ENCODE results near the gene TMEM95.

The TMEM95 gene

GRCh38 chr17:7405350-7406234 lies 50.6 kb downstream of the TMEM95 start:
- DNase-seq = no peak

DNA sequence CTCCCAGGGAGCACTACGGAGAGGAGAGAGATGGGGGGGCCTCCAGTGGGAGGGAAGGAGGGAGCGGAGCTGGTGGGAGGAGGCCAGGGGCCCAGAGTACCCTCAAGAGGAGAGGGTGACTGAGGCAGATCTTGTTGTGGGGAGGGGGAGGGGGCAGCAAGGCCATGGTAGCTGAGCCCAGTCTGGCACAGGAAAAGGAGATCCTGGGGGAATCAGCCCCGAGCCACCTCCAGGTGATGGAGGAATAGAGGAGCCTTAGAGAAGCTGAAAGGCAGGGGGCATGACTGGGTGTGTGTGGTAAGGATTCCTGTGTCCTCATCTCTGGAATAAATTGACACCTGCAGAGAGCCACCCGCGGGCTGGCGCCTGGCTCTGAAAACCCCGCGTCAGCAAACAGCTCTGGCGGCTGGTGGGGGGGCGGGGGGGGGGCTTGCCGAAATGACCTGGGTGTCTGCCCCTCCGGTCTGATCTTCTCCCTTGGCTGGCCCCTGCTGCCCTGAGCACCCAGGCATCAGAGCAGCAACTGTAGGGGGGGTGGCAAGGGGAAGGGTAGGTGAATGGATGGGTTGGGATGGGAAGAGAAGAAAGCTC lies 51.4 kb downstream of the TMEM95 start:
- no peak for DNase-seq

All from GDM1 (cell line).